GM13976 (cell line): Measurements from ENCODE around the gene VSIG8.
A peak's percentile ranks its signal among the peaks of the same experiment; 100 is the strongest.

Experiments
- DNase-seq: peaks from one replicate; pipeline ENCODE4 v3.0.0; 2012; ENCODE audit warnings: low spot score
- in situ Hi-C: fragments of 300-500 bp; cut with MboI; formaldehyde crosslinking; loops from one replicate; pipeline ENCODE4 v1.12.0; 2022; ENCODE audit warnings: low sequenced_read_pairs, mixed read lengths, inconsistent platforms; ENCODE audit not compliant: unreplicated experiment
- TF ChIP-seq, protein P1 (sequence below): IDR thresholded peaks from 2 replicates; pipeline ENCODE4 v1.5.1; 2012; ENCODE audit warnings: borderline replicate concordance, mild to moderate bottlenecking; ENCODE audit not compliant: insufficient read depth; ENCODE audit errors: extremely low read depth, missing control alignments, control extremely low read depth

The VSIG8 gene

DNA sequence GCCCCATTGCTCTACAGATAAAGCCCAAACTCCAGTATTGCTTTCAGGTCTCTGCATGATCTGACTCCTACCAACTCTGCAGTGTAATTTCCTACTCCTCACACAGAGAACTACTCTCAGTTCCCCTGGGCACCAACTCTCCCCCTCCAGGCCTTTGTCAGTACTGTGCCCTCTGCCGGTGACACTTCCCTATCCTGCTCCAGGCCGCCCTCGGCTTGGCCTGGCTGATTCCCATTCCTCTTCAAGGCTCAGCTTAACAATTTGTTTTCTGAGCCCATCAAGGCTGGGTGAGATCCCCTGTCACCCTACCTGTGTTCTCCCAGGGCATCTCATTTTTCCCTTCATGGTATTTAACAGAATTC, 33.2 kb downstream of the VSIG8 start:
- TF ChIP-seq, protein P1, sequence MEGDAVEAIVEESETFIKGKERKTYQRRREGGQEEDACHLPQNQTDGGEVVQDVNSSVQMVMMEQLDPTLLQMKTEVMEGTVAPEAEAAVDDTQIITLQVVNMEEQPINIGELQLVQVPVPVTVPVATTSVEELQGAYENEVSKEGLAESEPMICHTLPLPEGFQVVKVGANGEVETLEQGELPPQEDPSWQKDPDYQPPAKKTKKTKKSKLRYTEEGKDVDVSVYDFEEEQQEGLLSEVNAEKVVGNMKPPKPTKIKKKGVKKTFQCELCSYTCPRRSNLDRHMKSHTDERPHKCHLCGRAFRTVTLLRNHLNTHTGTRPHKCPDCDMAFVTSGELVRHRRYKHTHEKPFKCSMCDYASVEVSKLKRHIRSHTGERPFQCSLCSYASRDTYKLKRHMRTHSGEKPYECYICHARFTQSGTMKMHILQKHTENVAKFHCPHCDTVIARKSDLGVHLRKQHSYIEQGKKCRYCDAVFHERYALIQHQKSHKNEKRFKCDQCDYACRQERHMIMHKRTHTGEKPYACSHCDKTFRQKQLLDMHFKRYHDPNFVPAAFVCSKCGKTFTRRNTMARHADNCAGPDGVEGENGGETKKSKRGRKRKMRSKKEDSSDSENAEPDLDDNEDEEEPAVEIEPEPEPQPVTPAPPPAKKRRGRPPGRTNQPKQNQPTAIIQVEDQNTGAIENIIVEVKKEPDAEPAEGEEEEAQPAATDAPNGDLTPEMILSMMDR = peak; percentile 23
- in situ Hi-C loops = no loop called here
- peak; percentile 62 for DNase-seq

DNA sequence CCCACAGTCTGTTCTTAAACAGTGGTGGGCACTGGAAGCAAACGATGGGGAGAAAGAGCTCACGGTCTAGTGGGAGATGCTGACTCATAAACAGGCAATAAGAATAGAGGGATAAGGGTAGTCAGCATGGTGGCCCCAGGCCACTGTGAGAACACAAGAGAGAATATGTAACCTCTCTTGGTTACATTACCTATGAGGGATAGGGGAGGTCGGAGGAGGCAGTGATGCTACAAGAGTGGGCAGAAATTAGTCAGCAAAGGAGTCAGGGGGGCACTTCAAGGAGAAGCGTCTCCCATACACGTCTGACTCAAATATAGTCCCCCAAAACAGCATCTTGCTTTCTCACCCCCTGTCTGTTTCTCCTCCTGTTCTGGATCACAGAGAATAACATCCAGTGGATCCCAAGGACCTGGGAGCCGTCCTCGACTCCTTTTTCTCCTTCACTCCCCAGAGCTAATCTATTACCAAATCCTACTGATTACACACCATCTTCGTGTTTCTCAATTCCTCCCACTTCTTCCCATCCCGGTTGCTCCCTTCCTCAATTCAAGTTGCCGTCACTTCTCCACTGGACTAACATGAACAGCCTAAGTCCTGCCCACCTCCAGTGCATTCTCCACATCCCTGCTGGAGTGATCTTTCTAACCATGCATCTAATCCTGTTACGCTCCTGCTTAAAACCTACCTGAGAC, 33.7 kb downstream of the VSIG8 start:
- TF ChIP-seq, protein P1 = no peak
- DNase-seq = no peak
- in situ Hi-C loops = no loop called here

DNA sequence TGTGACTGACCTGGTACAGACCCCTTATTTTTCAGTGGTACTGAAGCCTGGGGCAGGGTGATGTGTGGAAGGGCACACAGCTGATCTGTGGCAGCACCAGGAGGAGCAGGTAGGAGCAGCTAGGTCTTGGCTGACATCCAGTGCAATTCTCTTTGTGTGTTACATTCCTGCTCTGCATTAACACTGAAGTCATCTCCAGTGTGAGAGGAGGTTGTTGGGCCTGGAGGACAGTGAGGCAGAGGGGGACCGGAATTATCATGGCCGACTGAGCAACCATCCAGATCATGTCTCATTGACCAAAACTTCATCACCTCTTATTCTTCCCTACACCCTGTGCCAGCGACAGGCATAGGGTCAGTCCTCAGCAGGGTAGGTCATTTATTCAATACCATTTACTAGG, 34.3 kb downstream of the VSIG8 start:
- TF ChIP-seq, protein P1 = no peak
- no peak for DNase-seq
- in situ Hi-C loops = no loop called here

DNA sequence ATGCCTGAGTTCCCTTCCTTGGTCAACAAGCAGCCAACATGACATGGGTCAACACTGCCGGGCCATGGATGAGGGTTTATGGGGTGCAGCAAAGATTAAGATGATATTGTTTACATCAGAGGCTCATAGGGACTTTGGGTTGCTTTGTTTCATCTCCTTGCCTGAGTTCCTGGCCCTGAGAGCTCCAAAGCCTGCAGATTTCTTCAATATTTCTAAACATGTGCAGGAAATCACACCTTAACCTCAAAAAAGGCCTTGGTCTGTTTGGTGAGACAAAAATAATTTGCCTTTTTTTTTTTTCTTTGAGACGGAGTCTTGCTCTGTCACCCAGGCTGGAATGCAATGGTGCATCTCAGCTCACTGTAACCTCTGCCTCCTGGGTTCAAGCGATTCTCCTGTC, 34.9 kb downstream of the VSIG8 start:
- DNase-seq = no peak
- in situ Hi-C loops = no loop called here
- TF ChIP-seq, protein P1 = no peak

DNA sequence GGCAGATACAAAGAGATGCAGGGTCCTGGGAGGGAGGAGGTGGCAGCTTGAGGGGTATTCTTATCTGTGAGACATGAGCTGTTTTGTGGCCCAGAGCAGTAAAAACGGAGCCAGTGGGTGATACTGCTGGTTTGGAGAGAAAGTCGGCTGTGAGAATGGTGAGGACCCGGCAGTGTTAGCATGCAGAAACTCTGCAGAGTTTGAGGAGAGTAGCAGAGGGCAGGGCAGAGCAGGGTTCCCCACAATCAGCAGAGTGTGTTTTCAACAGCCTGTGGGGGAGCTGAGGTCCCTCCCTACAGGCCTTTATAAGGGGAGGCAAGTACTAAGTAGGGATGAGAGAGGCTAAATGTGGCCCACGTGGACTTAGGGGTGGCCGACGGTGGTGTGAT, 35.4 kb downstream of the VSIG8 start:
- TF ChIP-seq, protein P1 = no peak
- no peak for DNase-seq
- in situ Hi-C loops = no loop called here

DNA sequence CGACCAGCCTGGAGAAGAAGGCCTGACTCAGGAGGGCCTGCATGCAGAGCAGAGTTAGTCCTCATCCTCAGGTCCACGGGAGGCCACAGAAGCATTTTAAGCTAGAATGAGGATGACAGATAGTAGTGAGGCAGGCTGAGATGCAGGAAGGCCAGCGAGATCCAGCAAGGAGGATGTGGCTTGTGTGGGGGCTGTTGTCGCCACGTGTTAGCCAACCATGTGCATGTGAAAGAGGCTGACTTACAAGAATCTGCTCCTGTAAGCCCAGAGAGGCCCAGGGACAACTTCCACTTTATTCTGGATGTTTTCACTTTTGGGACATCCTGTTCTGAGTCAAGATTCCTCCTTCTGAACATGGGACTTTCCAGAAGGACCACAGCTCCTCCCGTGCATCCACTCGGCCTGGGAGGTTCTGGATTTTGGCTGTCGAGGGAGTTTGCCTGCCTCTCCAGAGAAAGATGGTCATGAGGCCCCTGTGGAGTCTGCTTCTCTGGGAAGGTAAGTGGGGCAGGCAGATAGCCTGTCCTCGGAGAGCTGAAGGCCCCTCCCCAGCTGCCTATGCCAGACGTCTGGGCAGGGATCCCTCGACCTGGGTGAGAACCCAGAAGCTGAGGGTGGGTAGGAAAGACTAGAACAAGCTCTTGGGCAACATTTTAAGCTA, 35.9 kb downstream of the VSIG8 start, which contains the start of gene SLAMF8:
SLAMF8 (plus strand) TSS at position 433 of the 661 bp plus-strand sequence; CDS start at position 459, 26 bp downstream.
- peak; percentile 58 for DNase-seq
- TF ChIP-seq, protein P1 = no peak
- in situ Hi-C loops = no loop called here
